ENCODE data around the gene STX18. TPM values are rescaled to one million over a fixed set of nuclear protein-coding genes. Genes with fewer than 3 reads are reported as not detected.

Gene STX18
- total RNA-seq, 1 donor from 2014 or later, result 17.3 TPM

GRCh38 chr4:4539481-4539880 lies 2.4 kb downstream of the STX18 start:
- intact Hi-C loops (cut with micrococcal nuclease), result no loop called here
- Histone ChIP-seq H3K27ac (replicated peaks) (no peak overlapping the region), H3K9me3 (replicated peaks) (no peaks in the 10 kb centered on the region), H3K4me1 (peaks cover 60% of the 10 kb centered on the region), H3K4me3 (no peak overlapping the region), H3K27me3 (ENCODE audit: low read depth) (no peaks in the 10 kb centered on the region), H3K36me3 (no peaks in the 10 kb centered on the region)
- DNase-seq, result no peak
- TF ChIP-seq CTCF (IDR thresholded peaks at IDR 0.05; ENCODE audit: borderline replicate concordance), result no peak

- TF ChIP-seq CTCF (IDR thresholded peaks at IDR 0.05; ENCODE audit: borderline replicate concordance), result no peak
- H3K27me3 ChIP-seq (ENCODE audit: low read depth), result no peaks in the 10 kb centered on the region
- H3K36me3 ChIP-seq, result no peaks in the 10 kb centered on the region
- H3K4me1 ChIP-seq, result peaks cover 43% of the 10 kb centered on the region
- no peaks in the 10 kb centered on the region for H3K9me3 ChIP-seq (replicated peaks)
- intact Hi-C loops (cut with micrococcal nuclease), result no loop called here
- H3K27ac ChIP-seq (replicated peaks), result no peak overlapping the region
- DNase-seq, result no peak
- no peak overlapping the region for H3K4me3 ChIP-seq
Measured at GRCh38 chr4:4535590-4535989, 6.3 kb downstream of the STX18 start.

GRCh38 chr4:4534515-4535145 lies 7.2 kb downstream of the STX18 start:
- intact Hi-C loops (cut with micrococcal nuclease), result no loop called here
- Histone ChIP-seq H3K9me3 (replicated peaks) (no peaks in the 10 kb centered on the region), H3K27me3 (ENCODE audit: low read depth) (no peaks in the 10 kb centered on the region), H3K27ac (replicated peaks) (no peak overlapping the region), H3K4me3 (no peak overlapping the region), H3K36me3 (no peaks in the 10 kb centered on the region), H3K4me1 (peaks cover 33% of the 10 kb centered on the region)
- no peak for DNase-seq
- TF ChIP-seq CTCF (IDR thresholded peaks at IDR 0.05; ENCODE audit: borderline replicate concordance), result no peak

- H3K27ac ChIP-seq (replicated peaks), result no peak overlapping the region
- peaks cover 6% of the 10 kb centered on the region for H3K36me3 ChIP-seq
- intact Hi-C loops (cut with micrococcal nuclease), result no loop called here
- H3K4me3 ChIP-seq, result no peak overlapping the region
- H3K9me3 ChIP-seq (replicated peaks), result no peaks in the 10 kb centered on the region
- peaks cover 25% of the 10 kb centered on the region for H3K4me1 ChIP-seq
- DNase-seq, result no peak
- H3K27me3 ChIP-seq (ENCODE audit: low read depth), result no peaks in the 10 kb centered on the region
- no peak for TF ChIP-seq CTCF (IDR thresholded peaks at IDR 0.05; ENCODE audit: borderline replicate concordance)
Measured at GRCh38 chr4:4533461-4534169, 8.2 kb downstream of the STX18 start.

- Histone ChIP-seq H3K27me3 (ENCODE audit: low read depth) (no peaks in the 10 kb centered on the region), H3K4me1 (peaks cover 25% of the 10 kb centered on the region), H3K4me3 (no peak overlapping the region), H3K36me3 (peaks cover 6% of the 10 kb centered on the region), H3K9me3 (replicated peaks) (no peaks in the 10 kb centered on the region), H3K27ac (replicated peaks) (no peak overlapping the region)
- DNase-seq, result no peak
- no peak for TF ChIP-seq CTCF (IDR thresholded peaks at IDR 0.05; ENCODE audit: borderline replicate concordance)
- intact Hi-C loops (cut with micrococcal nuclease), result no loop called here
Measured at GRCh38 chr4:4532371-4533154, 9.3 kb downstream of the STX18 start.
